Measurements from ENCODE around the gene BIN1.

Gene BIN1

DNA sequence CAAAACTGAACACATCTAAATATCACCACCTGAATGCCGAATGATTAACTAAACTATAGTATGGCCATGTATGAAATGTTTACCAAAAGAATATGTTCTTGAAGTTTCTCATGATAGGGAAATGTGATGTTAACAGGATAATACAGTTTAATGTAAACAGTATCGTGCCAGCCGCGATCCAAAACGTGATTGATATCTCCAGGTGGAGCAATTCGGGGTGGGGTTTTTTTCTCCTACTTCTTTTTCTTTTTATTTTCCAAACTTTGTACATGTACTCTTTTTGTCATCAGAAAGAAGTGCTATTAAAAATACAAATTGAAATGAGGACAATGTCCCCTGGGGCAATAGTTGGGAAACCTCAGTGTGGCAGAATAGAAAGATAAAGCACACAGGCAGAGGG lies 4.0 kb upstream of the BIN1 start:
- peaks cover 0 to 34% (median 15%) of the 10 kb centered on the region in 4 experiments for H3K4me1 ChIP-seq (ENCODE audit: control extremely low read depth in 1 of 4, control insufficient read depth in 4 of 4, insufficient read depth in 4 of 4, low read length in 3 of 4)
- CTCF ChIA-PET: no interaction called here
- H3K27me3 ChIP-seq (replicated peaks in 2 of 5; ENCODE audit: control insufficient read depth in 4 of 5, insufficient read depth in 5 of 5, low read length in 4 of 5): no peaks in the 10 kb centered on the region
- no peak overlapping the region for H3K27ac ChIP-seq (ENCODE audit: insufficient read depth in 1 of 2, low read depth in 1 of 2, low read length in 2 of 2, poor library complexity in 1 of 2, severe bottlenecking in 2 of 2)
- POLR2A ChIA-PET: no interaction called here
- H3K4me3 ChIP-seq (ENCODE audit: control insufficient read depth in 1 of 7, extremely low read depth in 1 of 7, insufficient read depth in 4 of 7, low read depth in 2 of 7, low read length in 6 of 7): no peak overlapping the region
- no CpG with 5 or more reads among the region's 6 CpGs for WGBS (ENCODE audit: insufficient coverage)
- no peak for DNase-seq
- H3K9me3 ChIP-seq (ENCODE audit: control extremely low read depth in 1 of 5, control insufficient read depth in 4 of 5, insufficient read depth in 2 of 5, low read depth in 1 of 5, low read length in 4 of 5): no peaks in the 10 kb centered on the region
- H3K36me3 ChIP-seq (ENCODE audit: control insufficient read depth in 4 of 4, insufficient read depth in 4 of 4, low read length in 3 of 4): no peaks in the 10 kb centered on the region

DNA sequence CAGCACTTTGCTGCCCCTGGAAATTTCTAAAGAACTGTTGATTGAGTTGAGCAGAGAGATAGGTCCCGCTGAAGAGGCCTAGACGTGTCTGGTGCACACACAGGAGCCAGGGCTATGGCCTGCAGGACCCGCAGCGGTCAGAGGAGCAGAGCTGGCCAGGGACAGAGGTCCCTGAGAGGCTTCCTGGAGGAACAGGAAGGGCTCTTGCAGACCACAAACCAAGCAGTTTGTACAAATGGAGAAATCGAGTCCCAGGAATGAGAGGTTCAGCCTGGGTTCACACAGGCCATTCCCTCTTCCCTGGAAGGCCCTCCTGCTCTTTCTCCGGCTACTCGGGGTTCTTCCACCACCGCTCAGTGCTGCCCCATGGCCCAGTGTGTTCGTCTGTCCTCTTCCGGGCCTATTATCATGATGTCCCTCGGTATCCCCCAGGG lies 1.2 kb upstream of the BIN1 start:
- ChIA-PET POLR2A (no interaction called here), CTCF (interaction anchor here (0.6 to 27.1 kb wide), 2 partner anchors 23 to 36 kb away, joined by 3 to 404 read pairs; no protein-coding TSS in a partner anchor)
- no peak overlapping the region for H3K27ac ChIP-seq (ENCODE audit: insufficient read depth in 1 of 2, low read depth in 1 of 2, low read length in 2 of 2, poor library complexity in 1 of 2, severe bottlenecking in 2 of 2)
- H3K4me1 ChIP-seq (ENCODE audit: control extremely low read depth in 1 of 4, control insufficient read depth in 4 of 4, insufficient read depth in 4 of 4, low read length in 3 of 4): peaks cover 0 to 61% (median 27%) of the 10 kb centered on the region in 4 experiments
- H3K9me3 ChIP-seq (ENCODE audit: control extremely low read depth in 1 of 5, control insufficient read depth in 4 of 5, insufficient read depth in 2 of 5, low read depth in 1 of 5, low read length in 4 of 5): no peaks in the 10 kb centered on the region
- no peaks in the 10 kb centered on the region for H3K36me3 ChIP-seq (ENCODE audit: control insufficient read depth in 4 of 4, insufficient read depth in 4 of 4, low read length in 3 of 4)
- 85% methylated on average over 8 of the region's 11 CpGs for WGBS (ENCODE audit: insufficient coverage)
- no peak for DNase-seq
- no peaks in the 10 kb centered on the region for H3K27me3 ChIP-seq (replicated peaks in 2 of 5; ENCODE audit: control insufficient read depth in 4 of 5, insufficient read depth in 5 of 5, low read length in 4 of 5)
- H3K4me3 ChIP-seq (ENCODE audit: control insufficient read depth in 1 of 7, extremely low read depth in 1 of 7, insufficient read depth in 4 of 7, low read depth in 2 of 7, low read length in 6 of 7): peak overlapping the region in 6 of 7 experiments; percentile 70 to 87 (median 82)

DNA sequence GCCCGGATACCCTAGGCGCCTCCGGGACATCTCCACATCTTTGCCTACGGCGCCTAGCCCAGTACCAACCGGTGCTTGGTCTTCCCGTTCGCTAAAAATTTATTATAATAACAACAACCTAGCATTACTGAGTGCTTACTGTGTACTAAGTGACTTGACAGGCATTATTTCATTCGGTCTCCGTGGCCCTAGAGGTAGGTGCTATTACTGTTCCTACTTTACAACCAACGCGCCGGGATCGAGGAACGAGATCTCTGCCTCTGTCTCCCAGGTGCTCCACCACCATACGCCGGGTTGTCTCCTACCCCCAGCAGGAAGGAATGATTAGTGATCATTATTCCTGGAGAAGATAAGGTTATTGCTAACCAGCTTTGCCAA lies 657 bp upstream of the BIN1 start:
- 0% methylated on average over 7 of the region's 17 CpGs for WGBS (ENCODE audit: insufficient coverage)
- H3K9me3 ChIP-seq (ENCODE audit: control extremely low read depth in 1 of 5, control insufficient read depth in 4 of 5, insufficient read depth in 2 of 5, low read depth in 1 of 5, low read length in 4 of 5): no peaks in the 10 kb centered on the region
- H3K27me3 ChIP-seq (replicated peaks in 2 of 5; ENCODE audit: control insufficient read depth in 4 of 5, insufficient read depth in 5 of 5, low read length in 4 of 5): no peaks in the 10 kb centered on the region
- peak overlapping the region; percentile 70 to 87 (median 82) for H3K4me3 ChIP-seq (ENCODE audit: control insufficient read depth in 1 of 7, extremely low read depth in 1 of 7, insufficient read depth in 4 of 7, low read depth in 2 of 7, low read length in 6 of 7)
- ChIA-PET POLR2A (no interaction called here), CTCF (interaction anchor here (1.1 to 27.1 kb wide), 3 partner anchors 11 to 35 kb away, joined by 4 to 404 read pairs (median 9); no protein-coding TSS in a partner anchor)
- H3K27ac ChIP-seq (ENCODE audit: insufficient read depth in 1 of 2, low read depth in 1 of 2, low read length in 2 of 2, poor library complexity in 1 of 2, severe bottlenecking in 2 of 2): no peak overlapping the region
- H3K4me1 ChIP-seq (ENCODE audit: control extremely low read depth in 1 of 4, control insufficient read depth in 4 of 4, insufficient read depth in 4 of 4, low read length in 3 of 4): peaks cover 0 to 66% (median 27%) of the 10 kb centered on the region in 4 experiments
- H3K36me3 ChIP-seq (ENCODE audit: control insufficient read depth in 4 of 4, insufficient read depth in 4 of 4, low read length in 3 of 4): no peaks in the 10 kb centered on the region
- DNase-seq: peak in 2 of 3 donors; percentile 60 to 78

DNA sequence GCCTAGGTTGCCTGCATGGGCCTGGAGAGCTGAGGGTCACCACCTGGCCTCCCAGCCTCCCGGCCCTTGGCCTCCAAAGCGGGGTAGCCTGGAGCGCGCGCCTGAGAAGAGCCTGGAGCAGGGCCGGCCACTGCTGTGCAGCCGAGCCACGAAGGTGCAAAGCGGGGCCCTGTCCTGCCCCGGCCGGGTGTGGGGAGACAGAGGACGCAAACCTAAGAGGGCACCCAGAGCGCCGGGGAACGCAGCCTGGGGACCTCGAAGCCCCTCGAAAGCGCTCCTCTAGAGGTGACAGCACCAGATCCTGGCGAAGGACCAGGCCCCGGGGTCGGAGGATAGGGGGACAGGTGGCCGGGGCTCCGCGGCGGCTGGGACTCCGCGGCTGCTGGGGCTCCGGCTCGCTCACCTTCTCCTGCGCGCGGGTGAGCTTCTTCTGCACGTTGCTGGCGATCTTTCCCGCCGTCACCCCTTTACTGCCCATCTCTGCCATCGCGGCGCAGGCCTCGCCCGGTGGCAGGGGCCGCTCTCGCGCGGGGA lies 430 bp downstream of the BIN1 start:
- peak overlapping the region; percentile 70 to 87 (median 82) for H3K4me3 ChIP-seq (ENCODE audit: control insufficient read depth in 1 of 7, extremely low read depth in 1 of 7, insufficient read depth in 4 of 7, low read depth in 2 of 7, low read length in 6 of 7)
- peak in 1 of 3 donors; percentile 23 for DNase-seq
- no peaks in the 10 kb centered on the region for H3K9me3 ChIP-seq (ENCODE audit: control extremely low read depth in 1 of 5, control insufficient read depth in 4 of 5, insufficient read depth in 2 of 5, low read depth in 1 of 5, low read length in 4 of 5)
- ChIA-PET POLR2A (no interaction called here), CTCF (interaction anchor here (1.1 to 27.1 kb wide), 4 partner anchors 10 to 34 kb away, joined by 4 to 404 read pairs (median 7); no protein-coding TSS in a partner anchor)
- H3K36me3 ChIP-seq (ENCODE audit: control insufficient read depth in 4 of 4, insufficient read depth in 4 of 4, low read length in 3 of 4): no peaks in the 10 kb centered on the region
- no peaks in the 10 kb centered on the region for H3K27me3 ChIP-seq (replicated peaks in 2 of 5; ENCODE audit: control insufficient read depth in 4 of 5, insufficient read depth in 5 of 5, low read length in 4 of 5)
- H3K4me1 ChIP-seq (ENCODE audit: control extremely low read depth in 1 of 4, control insufficient read depth in 4 of 4, insufficient read depth in 4 of 4, low read length in 3 of 4): peaks cover 0 to 77% (median 27%) of the 10 kb centered on the region in 4 experiments
- H3K27ac ChIP-seq (ENCODE audit: insufficient read depth in 1 of 2, low read depth in 1 of 2, low read length in 2 of 2, poor library complexity in 1 of 2, severe bottlenecking in 2 of 2): no peak overlapping the region
- 0% methylated on average over 43 of the region's 45 CpGs for WGBS (ENCODE audit: insufficient coverage)

DNA sequence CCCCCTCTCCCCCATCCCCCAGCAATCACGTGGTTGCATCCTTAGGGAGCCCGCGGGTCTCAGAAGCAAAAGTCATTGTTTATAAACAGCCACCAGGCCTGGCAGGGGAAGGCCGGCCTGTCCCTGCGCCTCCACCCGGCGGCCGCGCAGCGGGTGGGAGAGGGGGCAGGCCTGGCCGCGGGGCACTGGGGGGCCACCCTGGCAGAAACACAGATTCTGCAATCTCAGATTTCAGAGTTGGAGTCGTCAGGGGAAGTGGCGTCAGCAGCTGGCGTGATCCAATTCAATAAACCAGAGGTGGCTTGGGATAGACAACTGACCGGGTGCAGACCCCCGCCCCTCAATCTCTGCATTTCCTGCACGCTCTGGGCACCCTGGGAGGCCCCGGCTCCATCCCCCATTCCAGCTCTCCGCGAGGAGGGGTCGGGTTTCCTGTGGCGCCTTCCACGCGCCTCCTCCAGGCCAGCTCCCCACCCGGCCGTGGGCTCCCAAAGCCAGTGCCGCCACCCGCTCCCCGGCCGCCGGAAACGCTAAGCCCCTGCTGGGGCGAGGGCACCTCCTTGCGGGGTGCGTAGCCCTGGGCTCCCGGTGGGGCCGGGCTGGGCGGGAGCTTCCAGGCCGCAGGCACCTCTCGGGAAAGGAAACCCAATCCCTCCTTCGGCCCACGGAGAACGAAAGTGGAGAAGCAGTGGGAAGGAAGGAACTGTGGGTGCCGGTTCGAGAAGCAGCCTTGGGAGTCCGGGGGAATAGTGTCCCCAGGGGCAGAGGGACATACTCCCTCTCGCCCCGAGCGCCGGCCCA lies 1.1 kb downstream of the BIN1 start:
- Histone ChIP-seq H3K4me1 (ENCODE audit: control extremely low read depth in 1 of 4, control insufficient read depth in 4 of 4, insufficient read depth in 4 of 4, low read length in 3 of 4) (peaks cover 0 to 83% (median 27%) of the 10 kb centered on the region in 4 experiments), H3K9me3 (ENCODE audit: control extremely low read depth in 1 of 5, control insufficient read depth in 4 of 5, insufficient read depth in 2 of 5, low read depth in 1 of 5, low read length in 4 of 5) (no peaks in the 10 kb centered on the region), H3K27ac (ENCODE audit: insufficient read depth in 1 of 2, low read depth in 1 of 2, low read length in 2 of 2, poor library complexity in 1 of 2, severe bottlenecking in 2 of 2) (no peak overlapping the region), H3K27me3 (replicated peaks in 2 of 5; ENCODE audit: control insufficient read depth in 4 of 5, insufficient read depth in 5 of 5, low read length in 4 of 5) (no peaks in the 10 kb centered on the region), H3K4me3 (ENCODE audit: control insufficient read depth in 1 of 7, extremely low read depth in 1 of 7, insufficient read depth in 4 of 7, low read depth in 2 of 7, low read length in 6 of 7) (peak overlapping the region; percentile 18 to 87 (median 82)), H3K36me3 (ENCODE audit: control insufficient read depth in 4 of 4, insufficient read depth in 4 of 4, low read length in 3 of 4) (no peaks in the 10 kb centered on the region)
- DNase-seq: peak in 2 of 3 donors; percentile 41 to 52
- WGBS (ENCODE audit: insufficient coverage): 2% methylated on average over 41 of the region's 51 CpGs
- ChIA-PET POLR2A (interaction anchor here (0.8 to 1.3 kb wide), 3 partner anchors 12 to 20 kb away, joined by 3 read pairs; no protein-coding TSS in a partner anchor), CTCF (interaction anchor here (1.0 to 27.1 kb wide), 5 partner anchors 10 to 68 kb away, joined by 3 to 404 read pairs (median 7); no protein-coding TSS in a partner anchor)

DNA sequence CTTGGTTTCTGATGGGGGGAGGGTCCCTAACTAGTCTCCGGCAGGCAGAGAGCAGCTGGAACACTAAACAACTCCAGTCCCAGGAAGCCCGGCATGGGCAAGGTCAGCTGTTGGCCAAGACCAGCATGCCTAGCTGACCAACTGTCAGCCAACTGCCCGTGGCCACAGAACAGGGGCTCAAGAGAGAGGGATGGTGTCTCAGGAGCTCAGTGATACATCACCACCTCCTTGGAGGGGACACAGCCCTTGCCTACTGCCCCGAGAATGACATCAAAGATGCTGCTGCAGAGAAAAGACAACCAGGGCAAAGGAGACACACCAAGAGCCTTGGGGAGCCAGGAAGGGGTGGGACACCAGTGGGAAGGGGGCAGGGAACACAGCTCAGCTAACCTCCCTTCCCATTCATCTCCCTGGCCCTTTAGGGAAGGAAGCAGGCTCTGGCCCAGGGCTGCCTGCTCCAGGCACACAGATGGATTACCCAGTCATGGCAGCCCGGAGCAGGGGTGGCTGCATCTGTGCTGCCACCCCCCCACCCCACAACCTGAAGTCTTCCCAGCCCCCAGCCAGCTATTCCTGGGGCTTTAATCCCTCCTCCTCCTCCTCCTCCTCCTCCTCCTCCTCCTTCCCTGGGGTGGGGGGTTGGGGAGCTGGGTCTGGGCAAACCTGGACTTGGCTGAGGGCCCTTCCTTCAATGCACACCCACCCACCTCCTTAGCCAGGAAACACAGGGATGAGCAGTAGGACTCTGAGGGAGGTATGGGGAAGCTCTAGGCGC lies 1.9 kb downstream of the BIN1 start:
- 75% methylated on average over 4 of the region's 6 CpGs for WGBS (ENCODE audit: insufficient coverage)
- Histone ChIP-seq H3K36me3 (ENCODE audit: control insufficient read depth in 4 of 4, insufficient read depth in 4 of 4, low read length in 3 of 4) (no peaks in the 10 kb centered on the region), H3K9me3 (ENCODE audit: control extremely low read depth in 1 of 5, control insufficient read depth in 4 of 5, insufficient read depth in 2 of 5, low read depth in 1 of 5, low read length in 4 of 5) (no peaks in the 10 kb centered on the region), H3K4me1 (ENCODE audit: control extremely low read depth in 1 of 4, control insufficient read depth in 4 of 4, insufficient read depth in 4 of 4, low read length in 3 of 4) (peaks cover 0 to 86% (median 27%) of the 10 kb centered on the region in 4 experiments), H3K4me3 (ENCODE audit: control insufficient read depth in 1 of 7, extremely low read depth in 1 of 7, insufficient read depth in 4 of 7, low read depth in 2 of 7, low read length in 6 of 7) (peak overlapping the region in 4 of 7 experiments; percentile 82 to 87 (median 84)), H3K27me3 (replicated peaks in 2 of 5; ENCODE audit: control insufficient read depth in 4 of 5, insufficient read depth in 5 of 5, low read length in 4 of 5) (no peaks in the 10 kb centered on the region), H3K27ac (ENCODE audit: insufficient read depth in 1 of 2, low read depth in 1 of 2, low read length in 2 of 2, poor library complexity in 1 of 2, severe bottlenecking in 2 of 2) (no peak overlapping the region)
- DNase-seq: no peak
- ChIA-PET POLR2A (interaction anchor here (0.8 to 1.3 kb wide), 3 partner anchors 11 to 19 kb away, joined by 3 read pairs; no protein-coding TSS in a partner anchor), CTCF (interaction anchor here (1.0 to 27.1 kb wide), 4 partner anchors 9 to 69 kb away, joined by 3 to 404 read pairs (median 8); no protein-coding TSS in a partner anchor)

Measured in common myeloid progenitor, CD34-positive (primary cell).